K562 (cell line): ENCODE data around the gene LMX1B. TPM values are rescaled to one million over a fixed set of nuclear protein-coding genes. Genes with fewer than 3 reads are reported as not detected.

Source experiments
- ATAC-seq: fragments of 200-7000 bp; cut with Tn5 transposase; 3 replicates; pipeline ENCODE4 v1.9.1; 2020; ENCODE audit warnings: moderate library complexity
- BruUV-seq: library from RNA; stranded (reverse); fragments of 400-500 nt; replicated peaks from 2 replicates; lab custom pipeline; 2021; lab: Mats Ljungman, UMichigan
- CTCF ChIA-PET: fragments of 300-600 bp; formaldehyde crosslinking; extraction: SDS; loops from one replicate; lab custom pipeline; 2021; ENCODE audit warnings: low intra/inter-chr PET ratio; lab: Yijun Ruan, JAX
- POLR2A ChIA-PET: fragments of 300-600, 350-650 bp; sonication (Branson Sonifier 250); formaldehyde crosslinking; extraction: SDS; loops from one replicate; lab custom pipeline; 2021; ENCODE audit warnings: antibody characterized with exemption, inconsistent platforms; lab: Yijun Ruan, JAX
- DNase-seq, 4 experiments: peaks; one replicate each; pipeline versions ENCODE4 v3.0.0 to v3.0.0-alpha.2; 2011 to 2018; ENCODE audit warnings: low spot score in 3 of 4, mixed read lengths in 3 of 4; ENCODE audit errors: extremely low read depth in 1 of 4
- FAIRE-seq: peaks from 2 replicates; lab custom pipeline; 2011; peaks lifted over from hg19 to GRCh38; lab: Jason Lieb, UNC
- H2AFZ ChIP-seq: 2 replicates; pipeline ENCODE4 v1.6.0; 2011; ENCODE audit warnings: low read depth, low read length, control low read depth, inconsistent platforms
- H3K27ac ChIP-seq: fragments of 200-600 bp; 3 replicates; pipeline ENCODE4 v1.8.0; 2011; ENCODE audit warnings: low read depth, mild to moderate bottlenecking, control low read depth, inconsistent platforms, low read length, moderate library complexity, mixed read lengths; ENCODE audit errors: extremely low read depth
- H3K27me3 ChIP-seq, 2 experiments: fragments of 300-600 bp in 1 of 2; 2 replicates in 1 of 2; 3 replicates in 1 of 2; pipeline versions ENCODE4 v1.6.0 to v1.8.0; 2011; ENCODE audit warnings: inconsistent platforms in 2 of 2, low read length in 2 of 2, mild to moderate bottlenecking in 1 of 2, mixed read lengths in 1 of 2, moderate library complexity in 1 of 2; ENCODE audit not compliant: control insufficient read depth in 2 of 2, insufficient read depth in 2 of 2
- H3K36me3 ChIP-seq: fragments of 300-600 bp; 3 replicates; pipeline ENCODE4 v1.8.0; 2011; ENCODE audit warnings: mild to moderate bottlenecking, low read length, inconsistent platforms; ENCODE audit not compliant: control insufficient read depth, insufficient read depth
- H3K4me1 ChIP-seq, 2 experiments: fragments of 200-600 bp in 1 of 2; replicated peaks in 1 of 2; 2 replicates in 1 of 2; 3 replicates in 1 of 2; pipeline versions ENCODE4 v1.5.1 to v1.8.0; 2011; ENCODE audit warnings: inconsistent platforms in 2 of 2, low read length in 2 of 2, mild to moderate bottlenecking in 1 of 2, mixed read lengths in 1 of 2, moderate library complexity in 1 of 2; ENCODE audit not compliant: control insufficient read depth in 2 of 2, insufficient read depth in 2 of 2
- H3K4me2 ChIP-seq: 2 replicates; pipeline ENCODE4 v1.6.1; 2011; ENCODE audit warnings: low read length, control low read depth, inconsistent platforms, mixed read lengths; ENCODE audit not compliant: insufficient read depth
- H3K4me3 ChIP-seq: fragments of 200-600 bp; sonication (generic), shearing (Covaris generic); 2 replicates; pipeline ENCODE4 v1.5.1; 2016; ENCODE audit warnings: control low read depth, inconsistent platforms
- H3K79me2 ChIP-seq: fragments of 200-600 bp; 3 replicates; pipeline ENCODE4 v1.8.0; 2011; ENCODE audit warnings: low read length, inconsistent platforms; ENCODE audit not compliant: control insufficient read depth, insufficient read depth
- H3K9ac ChIP-seq, 2 experiments: 2 replicates each; pipeline versions ENCODE4 v1.6.0 to v1.6.1; 2011; ENCODE audit warnings: low read depth in 2 of 2, low read length in 2 of 2, control low read depth in 1 of 2, inconsistent platforms in 1 of 2, mild to moderate bottlenecking in 1 of 2, mixed read lengths in 1 of 2; ENCODE audit not compliant: insufficient read depth in 1 of 2
- H3K9me1 ChIP-seq: one replicate; pipeline ENCODE4 v1.6.0; 2011; ENCODE audit warnings: inconsistent platforms, mild to moderate bottlenecking, low read length, moderate library complexity; ENCODE audit not compliant: control insufficient read depth, insufficient read depth
- H3K9me3 ChIP-seq: replicated peaks from 2 replicates; pipeline ENCODE4 v1.5.1; 2011; ENCODE audit warnings: low read depth, low read length, inconsistent platforms; ENCODE audit not compliant: control insufficient read depth, insufficient read depth
- H4K20me1 ChIP-seq: replicated peaks from 2 replicates; pipeline ENCODE4 v1.6.1; 2011; ENCODE audit warnings: low read length, inconsistent platforms, mixed read lengths; ENCODE audit not compliant: control insufficient read depth, insufficient read depth
- ARID2 ChIP-seq: fragments of 450-650 bp; IDR thresholded peaks from 2 replicates; pipeline ENCODE4 v1.6.1; 2017; ENCODE audit warnings: antibody characterized with exemption, mild to moderate bottlenecking
- ATF2 ChIP-seq: sonication (generic); formaldehyde crosslinking; IDR thresholded peaks from 2 replicates; pipeline ENCODE4 v1.8.1; 2022; ENCODE audit warnings: missing genetic modification reagents
- BCOR ChIP-seq: fragments of 450-650 bp; IDR thresholded peaks from 2 replicates; pipeline ENCODE4 v1.6.1; 2016
- CREB1 ChIP-seq, 2 experiments: sonication (generic) in 1 of 2; formaldehyde crosslinking in 1 of 2; IDR thresholded peaks; 2 replicates each; pipeline versions ENCODE4 v1.6.1 to v1.8.0; 2012 to 2022; ENCODE audit warnings: inconsistent platforms in 1 of 2, mild to moderate bottlenecking in 1 of 2, missing genetic modification reagents in 1 of 2, moderate library complexity in 1 of 2
- HMG20A ChIP-seq: fragments of 450-650 bp; formaldehyde crosslinking; conservative IDR thresholded peaks from 2 replicates; pipeline ENCODE4 v1.4.0; 2020; ENCODE audit warnings: mild to moderate bottlenecking, mixed read lengths
- MAZ ChIP-seq, 2 experiments: fragments of 450-650 bp in 1 of 2; sonication (generic) in 1 of 2; formaldehyde crosslinking; IDR thresholded peaks in 1 of 2; conservative IDR thresholded peaks in 1 of 2; 2 replicates each; pipeline versions ENCODE4 v1.4.0 to v1.5.0; 2020; ENCODE audit warnings: mild to moderate bottlenecking in 1 of 2, missing genetic modification reagents in 1 of 2
- MIER1 ChIP-seq: fragments of 450-650 bp; IDR thresholded peaks from 2 replicates; pipeline ENCODE4 v1.6.1; 2016; ENCODE audit warnings: antibody characterized with exemption, mild to moderate bottlenecking, low read depth
- RBM25 ChIP-seq: fragments of 200-400 bp; formaldehyde crosslinking; IDR thresholded peaks from 2 replicates; pipeline ENCODE4 v1.6.1; 2018; ENCODE audit warnings: low read length, low read depth, moderate library complexity; ENCODE audit not compliant: severe bottlenecking
- RFX7 ChIP-seq: fragments of 250-450 bp; sonication (Bioruptor Pico); IDR thresholded peaks from 2 replicates; pipeline ENCODE4 v1.5.1; 2021; ENCODE audit warnings: mild to moderate bottlenecking
- ZC3H8 ChIP-seq: fragments of 450-650 bp; IDR thresholded peaks from 2 replicates; pipeline ENCODE4 v1.6.1; 2017
- ZFP1 ChIP-seq: fragments of 450-650 bp; formaldehyde crosslinking; IDR thresholded peaks from 2 replicates; pipeline ENCODE4 v1.4.0; 2020; ENCODE audit warnings: mild to moderate bottlenecking, mixed read lengths
- ZFP36 ChIP-seq: fragments of 150-350 bp; IDR thresholded peaks from 2 replicates; pipeline ENCODE4 v1.6.1; 2018; ENCODE audit warnings: low read length, low read depth; ENCODE audit not compliant: partially characterized antibody
- ZNF3 ChIP-seq: fragments of 250-450 bp; sonication (Bioruptor Pico); IDR thresholded peaks from 2 replicates; pipeline ENCODE4 v1.5.0; 2021; ENCODE audit warnings: mild to moderate bottlenecking, moderate library complexity
- ZNF41 ChIP-seq: fragments of 250-450 bp; sonication (Bioruptor Pico); conservative IDR thresholded peaks from 2 replicates; pipeline ENCODE4 v1.4.0; 2020; ENCODE audit warnings: mild to moderate bottlenecking
- ZNF507 ChIP-seq: conservative IDR thresholded peaks from 2 replicates; pipeline ENCODE4 v1.6.1; 2017; ENCODE audit warnings: missing genetic modification characterization, missing compliant biosample characterization
- ZNF584 ChIP-seq: fragments of 200-800 bp; sonication (Bioruptor generic); IDR thresholded peaks from 2 replicates; pipeline ENCODE4 v1.6.1; 2016; ENCODE audit warnings: low read depth, mild to moderate bottlenecking, missing genetic modification characterization, missing compliant biosample characterization
- WGBS: fragments of 100-300 bp; shearing (Covaris generic); methylation state at CpG from one replicate; pipeline ENCODE4 v1.1.6; 2016; ENCODE audit warnings: low coverage, mixed read lengths; ENCODE audit not compliant: insufficient coverage; ENCODE audit errors: missing lambda C conversion rate; 5-methylcytosine and 5-hydroxymethylcytosine counted together
- in situ Hi-C: fragments of 300-500 bp; cut with MboI; formaldehyde crosslinking; loops from 4 replicates; pipeline ENCODE4 v1.15.0; 2018; ENCODE audit warnings: inconsistent platforms, mixed read lengths
- intact Hi-C: fragments of 100-400 bp; cut with micrococcal nuclease; formaldehyde crosslinking; loops from 2 replicates; pipeline ENCODE4 v1.14.2; 2022
- polyA plus RNA-seq, 8 experiments: library from polyadenylated mRNA; depleted of rRNA in 4 of 8; stranded (reverse) in 5 of 8; unstranded in 3 of 8; fragments of >200 nt; fragmentation: Nextera tagmentation in 2 of 8; fragmentation: Illumina TruSeq in 1 of 8; extraction: Ambion mirVana in 2 of 8; extraction: Trizol in 1 of 8; gene quantifications; 2 replicates each; pipeline versions ENCODE4 v1.2.1 to v1.2.3, GENCODE V29; 2011 to 2014; ENCODE audit warnings: inconsistent platforms in 1 of 8, missing spikeins in 1 of 8
- total RNA-seq, 7 experiments: library from RNA; depleted of rRNA in 6 of 7; stranded (reverse); fragments of >200 nt in 6 of 7; fragmentation: Illumina TruSeq in 2 of 7; extraction: Trizol in 2 of 7; gene quantifications; 2 replicates each; pipeline versions ENCODE4 v1.2.1 to v1.2.3, GENCODE V29; 2011 to 2021; ENCODE audit warnings: low replicate concordance in 1 of 7

Gene LMX1B
- total and polyA plus RNA-seq, 9 of the 15 experiments (the other 6 are each of a cell fraction or from before 2014, with no cell fraction given) = not detected

DNA sequence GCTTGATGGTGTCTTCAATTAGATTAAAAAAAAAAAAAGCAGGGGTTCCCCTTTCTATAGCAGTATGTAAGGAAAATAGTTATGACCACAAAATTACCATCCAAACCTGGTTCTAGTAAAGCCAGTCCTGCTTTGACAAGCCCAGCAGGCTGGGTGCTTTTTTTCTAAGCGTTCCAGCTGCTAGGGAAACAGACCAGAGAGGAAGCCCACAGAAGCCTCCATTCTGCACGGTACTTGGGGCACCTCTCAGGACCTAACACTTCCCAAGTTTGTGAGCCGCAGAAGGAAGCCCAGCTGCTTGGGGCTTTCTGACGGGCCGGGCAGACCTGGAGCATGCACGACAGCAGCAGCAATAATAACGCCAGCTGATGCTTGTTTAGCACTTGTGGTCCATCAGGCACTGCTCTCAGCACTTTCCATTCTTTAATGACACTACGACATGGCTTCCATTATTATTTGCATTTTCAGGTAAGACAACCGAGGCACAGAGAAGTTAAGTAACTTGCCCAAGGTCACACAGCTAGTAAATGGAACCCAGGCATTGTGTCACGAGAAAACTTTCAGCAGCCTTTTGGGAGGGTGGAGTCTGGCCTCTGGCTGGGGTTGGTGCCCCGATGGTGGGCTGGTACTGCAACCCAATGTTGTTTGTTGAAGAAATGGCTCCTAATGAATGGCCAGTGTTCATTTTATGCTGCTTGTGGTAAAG, 15.4 kb downstream of the LMX1B start:
- no peak overlapping the region for H3K4me3 ChIP-seq
- intact Hi-C loops = no loop called here
- peaks cover 0 to 18% of the 10 kb centered on the region in 2 experiments; a peak in 2 of 5 replicates for H3K4me1 ChIP-seq
- no TSS peak for BruUV-seq
- H3K79me2 ChIP-seq = no peaks in the 10 kb centered on the region
- in situ Hi-C loops = no loop called here
- TF ChIP-seq MAZ (CRISPR knock-in tag; conservative IDR thresholded peaks at IDR 0.05 in 1 of 2, IDR thresholded peaks at IDR 0.05 in 1 of 2) (no peak), ATF2 (CRISPR knock-in tag) (no peak), HMG20A (CRISPR knock-in tag) (no peak), RBM25 (peak; percentile 90), ZNF41 (CRISPR knock-in tag) (no peak), ZNF507 (tag) (no peak), MIER1 (no peak), ZFP1 (no peak), ZFP36 (peak; percentile 70), ZC3H8 (no peak), ZNF584 (CRISPR knock-in tag) (no peak), CREB1 (IDR thresholded peaks at IDR 0.05) (no peak), CREB1 (CRISPR knock-in tag; IDR thresholded peaks at IDR 0.05) (no peak), ARID2 (no peak), ZNF3 (no peak), BCOR (peak; percentile 54; the same call in 1 of the 2 replicates), RFX7 (CRISPR knock-in tag) (no peak)
- FAIRE-seq (no peak), DNase-seq (no peak), ATAC-seq (no peak)
- H3K27ac ChIP-seq = no peak overlapping the region
- H3K9ac ChIP-seq = no peak overlapping the region
- no peaks in the 10 kb centered on the region for H3K9me1 ChIP-seq
- H3K4me2 ChIP-seq = no peak overlapping the region
- peaks cover 39 to 80% of the 10 kb centered on the region in 2 experiments for H3K27me3 ChIP-seq
- 0% methylated on average over 11 of the region's 11 CpGs for WGBS
- CTCF ChIA-PET = no interaction called here
- POLR2A ChIA-PET = interaction anchor here (1.4 kb wide), 1 partner anchor 23 kb away, joined by 4 read pairs; no protein-coding TSS in a partner anchor
- H3K9me3 ChIP-seq = no peaks in the 10 kb centered on the region
- no peak overlapping the region for H2AFZ ChIP-seq
- no peaks in the 10 kb centered on the region for H3K36me3 ChIP-seq
- peaks cover 12% of the 10 kb centered on the region; the same call in 1 of the 2 replicates for H4K20me1 ChIP-seq
